Loucy (cell line): Measurements from ENCODE around the gene ATP7B.

Source experiments
- EZH2phosphoT487 ChIP-seq: fragments of 200-600 bp; IDR thresholded peaks from 2 replicates; pipeline ENCODE4 v1.6.1; 2018; ENCODE audit warnings: antibody characterized with exemption, mild to moderate bottlenecking, moderate library complexity, borderline replicate concordance
- TF ChIP-seq, protein P1 (sequence below): fragments of 200-600 bp; sonication (generic); conservative IDR thresholded peaks from 2 replicates; pipeline ENCODE4 v1.5.1; 2014; ENCODE audit warnings: mild to moderate bottlenecking, antibody characterized with exemption, low read length

GRCh38 chr13:51978796-51979556 lies 32.3 kb downstream of the ATP7B start:
- TF ChIP-seq, protein P1, sequence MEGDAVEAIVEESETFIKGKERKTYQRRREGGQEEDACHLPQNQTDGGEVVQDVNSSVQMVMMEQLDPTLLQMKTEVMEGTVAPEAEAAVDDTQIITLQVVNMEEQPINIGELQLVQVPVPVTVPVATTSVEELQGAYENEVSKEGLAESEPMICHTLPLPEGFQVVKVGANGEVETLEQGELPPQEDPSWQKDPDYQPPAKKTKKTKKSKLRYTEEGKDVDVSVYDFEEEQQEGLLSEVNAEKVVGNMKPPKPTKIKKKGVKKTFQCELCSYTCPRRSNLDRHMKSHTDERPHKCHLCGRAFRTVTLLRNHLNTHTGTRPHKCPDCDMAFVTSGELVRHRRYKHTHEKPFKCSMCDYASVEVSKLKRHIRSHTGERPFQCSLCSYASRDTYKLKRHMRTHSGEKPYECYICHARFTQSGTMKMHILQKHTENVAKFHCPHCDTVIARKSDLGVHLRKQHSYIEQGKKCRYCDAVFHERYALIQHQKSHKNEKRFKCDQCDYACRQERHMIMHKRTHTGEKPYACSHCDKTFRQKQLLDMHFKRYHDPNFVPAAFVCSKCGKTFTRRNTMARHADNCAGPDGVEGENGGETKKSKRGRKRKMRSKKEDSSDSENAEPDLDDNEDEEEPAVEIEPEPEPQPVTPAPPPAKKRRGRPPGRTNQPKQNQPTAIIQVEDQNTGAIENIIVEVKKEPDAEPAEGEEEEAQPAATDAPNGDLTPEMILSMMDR: no peak
- TF ChIP-seq EZH2phosphoT487: no peak
